ENCODE measurements around the gene OTOR. TPM values are rescaled to one million over a fixed set of nuclear protein-coding genes. Genes with fewer than 3 reads are reported as not detected.

Gene OTOR
- total and polyA plus RNA-seq, 2 donors (not counting 3 experiments of a cell fraction or from before 2014, with no cell fraction given): not detected

DNA sequence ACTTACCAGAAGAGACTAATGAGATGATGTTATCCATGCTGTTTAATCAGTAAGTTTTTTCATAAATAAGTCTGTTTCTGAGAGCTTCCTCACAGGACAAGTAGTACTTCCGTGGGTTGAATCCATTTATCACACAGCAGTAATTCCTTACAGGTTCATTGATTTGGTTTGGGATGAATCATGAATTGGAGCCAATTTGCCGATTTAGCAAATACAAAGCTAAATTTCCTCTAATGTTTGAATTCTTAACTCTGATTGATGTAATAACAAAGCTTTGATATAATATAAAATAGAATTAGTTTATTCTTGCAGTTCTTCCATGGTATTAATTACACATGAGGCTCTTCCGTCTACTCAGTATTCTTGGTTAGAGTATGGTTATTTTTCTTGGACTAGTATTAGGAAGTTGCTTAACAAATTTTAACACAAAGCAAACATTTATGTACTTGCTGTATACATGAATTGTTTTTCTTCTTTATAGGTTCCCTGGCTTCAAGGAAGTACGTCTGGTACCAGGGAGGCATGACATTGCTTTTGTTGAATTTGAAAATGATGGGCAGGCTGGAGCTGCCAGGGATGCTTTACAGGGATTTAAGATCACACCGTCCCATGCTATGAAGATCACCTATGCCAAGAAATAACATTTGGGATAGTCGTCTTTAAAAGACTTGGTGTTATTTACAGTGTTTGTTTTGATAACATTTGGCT, 7.6 kb upstream of the OTOR start:
- DNase-seq (ENCODE audit: low read depth, low spot score) (no peak), FAIRE-seq (no peak)
- ChIA-PET CTCF (interaction anchor here (1.0 kb wide), 1 partner anchor 63 kb away, joined by 3 read pairs; no protein-coding TSS in a partner anchor), POLR2A (no interaction called here)
- peaks cover 2 to 8% of the 10 kb centered on the region in 2 experiments for H3K36me3 ChIP-seq (ENCODE audit: control insufficient read depth in 2 of 2, extremely low read depth in 1 of 2, insufficient read depth in 2 of 2, low read length in 2 of 2)
- no peaks in the 10 kb centered on the region for H3K9me1 ChIP-seq (replicated peaks; ENCODE audit: control insufficient read depth, extremely low read depth, insufficient read depth, low read length)
- H3K27me3 ChIP-seq (ENCODE audit: control insufficient read depth in 2 of 2, insufficient read depth in 2 of 2, low read length in 2 of 2): no peaks in the 10 kb centered on the region
- TF ChIP-seq, protein P1, sequence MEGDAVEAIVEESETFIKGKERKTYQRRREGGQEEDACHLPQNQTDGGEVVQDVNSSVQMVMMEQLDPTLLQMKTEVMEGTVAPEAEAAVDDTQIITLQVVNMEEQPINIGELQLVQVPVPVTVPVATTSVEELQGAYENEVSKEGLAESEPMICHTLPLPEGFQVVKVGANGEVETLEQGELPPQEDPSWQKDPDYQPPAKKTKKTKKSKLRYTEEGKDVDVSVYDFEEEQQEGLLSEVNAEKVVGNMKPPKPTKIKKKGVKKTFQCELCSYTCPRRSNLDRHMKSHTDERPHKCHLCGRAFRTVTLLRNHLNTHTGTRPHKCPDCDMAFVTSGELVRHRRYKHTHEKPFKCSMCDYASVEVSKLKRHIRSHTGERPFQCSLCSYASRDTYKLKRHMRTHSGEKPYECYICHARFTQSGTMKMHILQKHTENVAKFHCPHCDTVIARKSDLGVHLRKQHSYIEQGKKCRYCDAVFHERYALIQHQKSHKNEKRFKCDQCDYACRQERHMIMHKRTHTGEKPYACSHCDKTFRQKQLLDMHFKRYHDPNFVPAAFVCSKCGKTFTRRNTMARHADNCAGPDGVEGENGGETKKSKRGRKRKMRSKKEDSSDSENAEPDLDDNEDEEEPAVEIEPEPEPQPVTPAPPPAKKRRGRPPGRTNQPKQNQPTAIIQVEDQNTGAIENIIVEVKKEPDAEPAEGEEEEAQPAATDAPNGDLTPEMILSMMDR (IDR thresholded peaks at IDR 0.05; ENCODE audit: extremely low read depth in 1 of 2, insufficient read depth in 1 of 2, low read depth in 1 of 2, low read length in 2 of 2): no peak
- TF ChIP-seq GATA2 (IDR thresholded peaks at IDR 0.05; ENCODE audit: insufficient read depth, insufficient read length, low read depth, low read length): no peak
- TF ChIP-seq JUN (IDR thresholded peaks at IDR 0.05; ENCODE audit: borderline replicate concordance, insufficient read depth, insufficient read length, low read depth): no peak
- no peak for TF ChIP-seq MYC (IDR thresholded peaks at IDR 0.05; ENCODE audit: low read depth, low read length)
- no peak for TF ChIP-seq POLR2A (IDR thresholded peaks at IDR 0.05; ENCODE audit: low read depth, low read length)
- no peak for TF ChIP-seq EZH2 (IDR thresholded peaks at IDR 0.05; ENCODE audit: borderline replicate concordance, low read depth, low read length, severe bottlenecking)
- no peak for TF ChIP-seq FOS (IDR thresholded peaks at IDR 0.05; ENCODE audit: borderline replicate concordance, insufficient read depth, low read length)
- TF ChIP-seq POLR2AphosphoS5 (IDR thresholded peaks at IDR 0.05; ENCODE audit: insufficient read depth, low read depth, low read length): no peak
- TF ChIP-seq, protein P2, sequence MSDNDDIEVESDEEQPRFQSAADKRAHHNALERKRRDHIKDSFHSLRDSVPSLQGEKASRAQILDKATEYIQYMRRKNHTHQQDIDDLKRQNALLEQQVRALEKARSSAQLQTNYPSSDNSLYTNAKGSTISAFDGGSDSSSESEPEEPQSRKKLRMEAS (IDR thresholded peaks at IDR 0.05; ENCODE audit: insufficient read depth, insufficient read length): no peak
- no peak overlapping the region for H3K4me2 ChIP-seq (ENCODE audit: insufficient read depth, low read length)
- no peaks in the 10 kb centered on the region for H3K9me3 ChIP-seq (replicated peaks; ENCODE audit: control insufficient read depth, insufficient read depth, low read length)
- intact Hi-C loops (cut with micrococcal nuclease) (no loop called here), dilution Hi-C loops (cut with MboI; ENCODE audit: extremely low pct_ligation_motif_present, low sequenced_read_pairs) (no loop called here)
- H3K9ac ChIP-seq (replicated peaks; ENCODE audit: extremely low read depth, insufficient read depth, low read length): no peak overlapping the region
- H2AFZ ChIP-seq (ENCODE audit: low read depth, low read length): no peak overlapping the region
- no peaks in the 10 kb centered on the region for H3K4me1 ChIP-seq (ENCODE audit: control insufficient read depth, extremely low read depth, insufficient read depth, low read length)
- H3K79me2 ChIP-seq (ENCODE audit: control insufficient read depth, insufficient read depth, low read length): peaks cover 5% of the 10 kb centered on the region
- H4K20me1 ChIP-seq (replicated peaks; ENCODE audit: control insufficient read depth, extremely low read depth, insufficient read depth, low read length): no peaks in the 10 kb centered on the region
- BruUV-seq (replicated peaks): TSS peak; percentile 22
- no peak overlapping the region for H3K4me3 ChIP-seq (replicated peaks in 1 of 3; ENCODE audit: insufficient read depth in 1 of 3, low read depth in 1 of 3, low read length in 3 of 3)
- no peak overlapping the region for H3K27ac ChIP-seq (ENCODE audit: insufficient read depth, low read depth, low read length)
